Endodermal cell (in vitro differentiated cells): Measurements from ENCODE around the gene KCNK2. TPM values are rescaled to one million over a fixed set of nuclear protein-coding genes. Genes with fewer than 3 reads are reported as not detected.

Experiments
- DNase-seq: peaks from one replicate; pipeline ENCODE4 v3.0.0-alpha.2; 2017
- H3K27ac ChIP-seq: 2 replicates; pipeline ENCODE4 v1.5.1; 2013; ENCODE audit warnings: mild to moderate bottlenecking, low read depth, low read length, moderate library complexity
- H3K27me3 ChIP-seq: 2 replicates; pipeline ENCODE4 v1.6.1; 2013; ENCODE audit warnings: mild to moderate bottlenecking, low read length, moderate library complexity; ENCODE audit not compliant: insufficient read depth, control insufficient read depth, poor library complexity, severe bottlenecking
- H3K36me3 ChIP-seq: 2 replicates; pipeline ENCODE4 v1.7.0; 2013; ENCODE audit warnings: mild to moderate bottlenecking, low read length, moderate library complexity; ENCODE audit not compliant: control insufficient read depth, insufficient read depth
- H3K4me1 ChIP-seq: one replicate; pipeline ENCODE4 v1.7.0; 2013; ENCODE audit warnings: low read length; ENCODE audit not compliant: control insufficient read depth, insufficient read depth
- H3K4me3 ChIP-seq: 2 replicates; pipeline ENCODE4 v1.5.1; 2013; ENCODE audit warnings: mild to moderate bottlenecking, low read length, moderate library complexity
- H3K9ac ChIP-seq: 2 replicates; pipeline ENCODE4 v1.6.1; 2013; ENCODE audit warnings: mild to moderate bottlenecking, low read length, moderate library complexity; ENCODE audit not compliant: poor library complexity, severe bottlenecking; ENCODE audit errors: extremely low read depth
- H3K9me3 ChIP-seq: 2 replicates; pipeline ENCODE4 v1.6.1; 2013; ENCODE audit warnings: mild to moderate bottlenecking, low read length, moderate library complexity; ENCODE audit not compliant: control insufficient read depth
- H3K27ac Mint-ChIP-seq: 2 replicates; pipeline ENCODE4 v1.8.0; 2020; ENCODE audit warnings: mixed read lengths
- H3K27me3 Mint-ChIP-seq: 2 replicates; pipeline ENCODE4 v1.8.0; 2021; ENCODE audit warnings: mild to moderate bottlenecking, mixed read lengths; ENCODE audit not compliant: insufficient read depth
- H3K36me3 Mint-ChIP-seq: 2 replicates; pipeline ENCODE4 v1.8.0; 2020; ENCODE audit warnings: low read depth, mixed read lengths
- H3K4me1 Mint-ChIP-seq: 2 replicates; pipeline ENCODE4 v1.8.0; 2020; ENCODE audit warnings: mixed read lengths
- H3K4me3 Mint-ChIP-seq: 2 replicates; pipeline ENCODE4 v1.8.0; 2020; ENCODE audit warnings: mild to moderate bottlenecking, moderate library complexity, mixed read lengths
- H3K9me3 Mint-ChIP-seq: 2 replicates; pipeline ENCODE4 v1.8.0; 2020; ENCODE audit warnings: mild to moderate bottlenecking, mixed read lengths
- WGBS, 2 experiments: methylation state at CpG; one replicate each; pipeline versions ENCODE4 v1.1.5 to v1.1.7; 2013; ENCODE audit warnings: missing lambda C conversion rate in 2 of 2, mixed read lengths in 1 of 2; ENCODE audit not compliant: insufficient coverage in 1 of 2, insufficient read length in 1 of 2; 5-methylcytosine and 5-hydroxymethylcytosine counted together
- total RNA-seq, 2 donors: library from RNA; stranded (reverse); fragmentation: NEBNext Ultra II Directional in 1 of 2; extraction: Animal tissue kit (Norgen Biotek cat#: 25700) in 1 of 2; gene quantifications; 2 replicates in 1 of 2; 3 replicates in 1 of 2; pipeline ENCODE4 v1.2.1, GENCODE V29; 2021
- TF ChIP-seq, protein P1 (sequence below): fragments of 200-600 bp; sonication (generic); conservative IDR thresholded peaks from 2 replicates; pipeline ENCODE4 v1.5.0; 2021; ENCODE audit warnings: antibody characterized with exemption, mild to moderate bottlenecking

The KCNK2 gene
- total RNA-seq, 2 donors from 2014 or later = 0.15 TPM; not detected in 1

DNA sequence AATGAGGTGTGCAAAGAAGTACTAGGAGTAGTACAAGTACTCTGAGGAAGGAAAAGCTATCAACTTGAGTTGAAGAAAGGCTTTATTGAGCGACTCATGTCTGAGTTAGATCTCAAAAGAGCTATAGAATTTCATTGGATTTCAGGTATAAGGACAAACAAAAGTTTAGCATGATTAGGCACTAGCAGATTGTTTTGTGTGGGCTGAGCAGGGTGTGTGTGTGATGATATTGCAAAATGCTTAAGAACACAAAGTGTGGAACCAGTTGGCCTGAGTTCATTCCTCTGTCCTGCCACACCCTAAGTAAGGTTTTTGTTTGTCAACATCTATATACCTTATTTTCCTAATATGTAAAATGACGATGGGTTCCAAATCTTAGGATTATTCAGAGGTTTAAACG is 158.9 kb downstream of the KCNK2 start:
- Histone ChIP-seq H3K9ac (no peak overlapping the region), H3K27ac (no peak overlapping the region), H3K9me3 (no peaks in the 10 kb centered on the region), H3K27me3 (no peaks in the 10 kb centered on the region), H3K36me3 (no peaks in the 10 kb centered on the region), H3K4me1 (no peaks in the 10 kb centered on the region), H3K4me3 (no peak overlapping the region)
- Mint-ChIP-seq H3K27ac (no peak overlapping the region), H3K4me3 (no peak overlapping the region), H3K9me3 (no peaks in the 10 kb centered on the region), H3K27me3 (no peaks in the 10 kb centered on the region), H3K36me3 (no peaks in the 10 kb centered on the region), H3K4me1 (no peaks in the 10 kb centered on the region)
- no peak for DNase-seq
- TF ChIP-seq, protein P1, sequence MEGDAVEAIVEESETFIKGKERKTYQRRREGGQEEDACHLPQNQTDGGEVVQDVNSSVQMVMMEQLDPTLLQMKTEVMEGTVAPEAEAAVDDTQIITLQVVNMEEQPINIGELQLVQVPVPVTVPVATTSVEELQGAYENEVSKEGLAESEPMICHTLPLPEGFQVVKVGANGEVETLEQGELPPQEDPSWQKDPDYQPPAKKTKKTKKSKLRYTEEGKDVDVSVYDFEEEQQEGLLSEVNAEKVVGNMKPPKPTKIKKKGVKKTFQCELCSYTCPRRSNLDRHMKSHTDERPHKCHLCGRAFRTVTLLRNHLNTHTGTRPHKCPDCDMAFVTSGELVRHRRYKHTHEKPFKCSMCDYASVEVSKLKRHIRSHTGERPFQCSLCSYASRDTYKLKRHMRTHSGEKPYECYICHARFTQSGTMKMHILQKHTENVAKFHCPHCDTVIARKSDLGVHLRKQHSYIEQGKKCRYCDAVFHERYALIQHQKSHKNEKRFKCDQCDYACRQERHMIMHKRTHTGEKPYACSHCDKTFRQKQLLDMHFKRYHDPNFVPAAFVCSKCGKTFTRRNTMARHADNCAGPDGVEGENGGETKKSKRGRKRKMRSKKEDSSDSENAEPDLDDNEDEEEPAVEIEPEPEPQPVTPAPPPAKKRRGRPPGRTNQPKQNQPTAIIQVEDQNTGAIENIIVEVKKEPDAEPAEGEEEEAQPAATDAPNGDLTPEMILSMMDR = no peak
- 79 to 100% methylated on average over 1 to 2 of the region's 3 CpGs for WGBS, 2 experiments

DNA sequence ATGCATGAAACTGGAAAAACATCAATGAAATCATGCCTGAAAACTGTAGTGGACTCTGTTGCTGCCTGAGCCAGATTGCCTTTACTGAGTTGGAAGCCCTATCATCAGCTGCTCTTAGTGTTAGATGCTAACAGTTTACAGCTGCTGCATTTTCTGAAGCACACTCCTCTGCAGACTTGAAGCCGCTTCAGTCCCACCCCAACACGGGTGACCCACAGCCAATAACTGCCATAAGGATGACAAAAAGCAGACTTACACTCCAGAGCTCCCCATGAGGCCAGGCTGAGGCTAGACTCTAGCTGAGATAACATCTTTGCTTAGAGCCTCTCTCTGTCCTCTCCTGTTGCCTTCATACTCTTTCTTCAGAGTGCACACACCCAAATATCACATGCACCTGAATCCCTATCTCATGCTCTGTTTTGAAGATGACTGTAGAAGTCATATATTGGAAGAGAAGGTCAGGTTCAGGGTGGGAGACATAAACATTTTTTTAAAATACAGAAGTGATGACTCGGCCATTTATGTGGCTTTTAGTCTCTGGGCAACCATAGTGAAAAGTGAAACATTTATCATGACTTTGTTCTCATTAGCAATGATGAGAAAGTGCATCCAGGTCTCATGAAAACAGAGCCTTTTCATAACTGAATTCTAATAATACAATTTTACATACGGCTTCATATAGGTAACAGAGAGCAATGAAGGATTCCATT is 161.0 kb downstream of the KCNK2 start:
- no peaks in the 10 kb centered on the region for H3K4me1 Mint-ChIP-seq
- WGBS, 2 experiments = 79 to 89% methylated on average over 3 to 4 of the region's 4 CpGs
- no peak for DNase-seq
- H3K36me3 Mint-ChIP-seq = no peaks in the 10 kb centered on the region
- H3K4me3 Mint-ChIP-seq = no peak overlapping the region
- H3K27me3 ChIP-seq = no peaks in the 10 kb centered on the region
- no peaks in the 10 kb centered on the region for H3K4me1 ChIP-seq
- H3K27ac ChIP-seq = no peak overlapping the region
- no peak overlapping the region for H3K9ac ChIP-seq
- H3K9me3 Mint-ChIP-seq = no peaks in the 10 kb centered on the region
- no peak overlapping the region for H3K27ac Mint-ChIP-seq
- H3K4me3 ChIP-seq = no peak overlapping the region
- H3K9me3 ChIP-seq = no peaks in the 10 kb centered on the region
- no peaks in the 10 kb centered on the region for H3K36me3 ChIP-seq
- TF ChIP-seq, protein P1 = no peak
- H3K27me3 Mint-ChIP-seq = no peaks in the 10 kb centered on the region

DNA sequence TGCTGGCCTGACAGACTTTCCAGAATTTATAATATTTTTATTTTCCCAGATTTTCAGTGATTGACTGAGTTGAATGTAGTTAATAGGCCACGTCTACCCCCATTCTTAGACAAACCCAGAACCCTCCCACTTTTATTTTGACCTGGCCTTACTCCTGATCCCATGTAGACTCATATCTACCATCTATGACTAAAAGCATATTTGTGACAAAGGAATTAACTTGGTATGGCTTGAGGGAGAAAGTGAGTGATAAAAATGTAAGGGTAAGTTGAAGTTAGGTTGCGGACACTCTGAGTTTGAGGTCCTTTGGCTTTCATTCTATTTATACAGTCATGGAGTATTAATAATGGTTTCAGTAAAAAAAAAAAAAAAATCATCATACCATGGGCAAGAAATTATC is 168.4 kb downstream of the KCNK2 start:
- H3K27me3 Mint-ChIP-seq = no peaks in the 10 kb centered on the region
- TF ChIP-seq, protein P1 = no peak
- no peaks in the 10 kb centered on the region for H3K9me3 Mint-ChIP-seq
- Histone ChIP-seq H3K4me3 (no peak overlapping the region), H3K9ac (no peak overlapping the region), H3K27ac (no peak overlapping the region), H3K27me3 (no peaks in the 10 kb centered on the region), H3K4me1 (no peaks in the 10 kb centered on the region), H3K9me3 (no peaks in the 10 kb centered on the region), H3K36me3 (no peaks in the 10 kb centered on the region)
- no peaks in the 10 kb centered on the region for H3K36me3 Mint-ChIP-seq
- no peak for DNase-seq
- H3K4me3 Mint-ChIP-seq = no peak overlapping the region
- H3K27ac Mint-ChIP-seq = no peak overlapping the region
- 100% methylated on average over 2 of the region's 2 CpGs; no CpG with 5 or more reads in 1 of the 2 experiments for WGBS, 2 experiments
- no peaks in the 10 kb centered on the region for H3K4me1 Mint-ChIP-seq
